H9 (cell line): ENCODE data around the gene NFATC1. TPM values are rescaled to one million over a fixed set of nuclear protein-coding genes. Genes with fewer than 3 reads are reported as not detected.
A peak's percentile ranks its signal among the peaks of the same experiment; 100 is the strongest.

Source experiments
- DNase-seq: peaks from one replicate; pipeline ENCODE4 v3.0.0-alpha.2; 2017
- H2AFZ ChIP-seq: one replicate; pipeline ENCODE4 v1.6.1; 2013; ENCODE audit warnings: mild to moderate bottlenecking, low read length, control low read depth, moderate library complexity
- H2AK5ac ChIP-seq: 2 replicates; pipeline ENCODE4 v1.6.1; 2013; ENCODE audit warnings: low read length, control low read depth, mixed read lengths; ENCODE audit not compliant: insufficient read length
- H2BK120ac ChIP-seq: one replicate; pipeline ENCODE4 v1.6.1; 2013; ENCODE audit warnings: low read depth, mild to moderate bottlenecking, low read length, control low read depth, inconsistent platforms; ENCODE audit not compliant: poor library complexity, severe bottlenecking
- H2BK12ac ChIP-seq: 2 replicates; pipeline ENCODE4 v1.6.1; 2013; ENCODE audit warnings: low read length, control low read depth, mixed read lengths, low read depth; ENCODE audit not compliant: insufficient read length
- H2BK15ac ChIP-seq: 2 replicates; pipeline ENCODE4 v1.6.1; 2013; ENCODE audit warnings: low read depth, low read length, control low read depth
- H2BK20ac ChIP-seq: one replicate; pipeline ENCODE4 v1.6.1; 2013; ENCODE audit warnings: low read depth, mild to moderate bottlenecking, low read length, control low read depth, inconsistent platforms; ENCODE audit not compliant: poor library complexity, severe bottlenecking
- H2BK5ac ChIP-seq: 2 replicates; pipeline ENCODE4 v1.6.1; 2013; ENCODE audit warnings: low read length, control low read depth, mixed read lengths; ENCODE audit not compliant: insufficient read length
- H3K14ac ChIP-seq: 2 replicates; pipeline ENCODE4 v1.6.1; 2013; ENCODE audit warnings: low read length, control low read depth; ENCODE audit not compliant: insufficient read depth
- H3K18ac ChIP-seq: 2 replicates; pipeline ENCODE4 v1.6.1; 2013; ENCODE audit warnings: low read depth, mild to moderate bottlenecking, mixed read lengths, low read length, control low read depth; ENCODE audit not compliant: insufficient read length
- H3K23ac ChIP-seq: 2 replicates; pipeline ENCODE4 v1.6.1; 2013; ENCODE audit warnings: low read length, control low read depth, mixed read lengths, low read depth; ENCODE audit not compliant: insufficient read length
- H3K23me2 ChIP-seq: 2 replicates; pipeline ENCODE4 v1.6.1; 2013; ENCODE audit warnings: low read depth, mild to moderate bottlenecking, mixed read lengths, low read length, control low read depth; ENCODE audit not compliant: insufficient read length, poor library complexity, severe bottlenecking
- H3K27ac ChIP-seq: 2 replicates; pipeline ENCODE4 v1.5.1; 2013; ENCODE audit warnings: low read length, control low read depth, mixed read lengths, low read depth; ENCODE audit not compliant: insufficient read length
- H3K27me3 ChIP-seq: 2 replicates; pipeline ENCODE4 v1.6.1; 2013; ENCODE audit warnings: low read length, control low read depth, inconsistent platforms; ENCODE audit not compliant: insufficient read depth
- H3K4ac ChIP-seq: 2 replicates; pipeline ENCODE4 v1.6.1; 2013; ENCODE audit warnings: low read depth, mild to moderate bottlenecking, control low read depth, inconsistent platforms, low read length, moderate library complexity
- H3K4me1 ChIP-seq: 2 replicates; pipeline ENCODE4 v1.6.1; 2013; ENCODE audit warnings: low read length, control low read depth, inconsistent platforms; ENCODE audit not compliant: insufficient read depth
- H3K4me2 ChIP-seq: 2 replicates; pipeline ENCODE4 v1.6.1; 2013; ENCODE audit warnings: low read length, control low read depth, mixed read lengths; ENCODE audit not compliant: insufficient read length, insufficient read depth
- H3K56ac ChIP-seq: 2 replicates; pipeline ENCODE4 v1.6.1; 2013; ENCODE audit warnings: low read depth, mild to moderate bottlenecking, mixed read lengths, low read length, control low read depth; ENCODE audit not compliant: insufficient read length
- H3K79me1 ChIP-seq: 2 replicates; pipeline ENCODE4 v1.6.1; 2013; ENCODE audit warnings: low read depth, mild to moderate bottlenecking, moderate library complexity, low read length, control low read depth, inconsistent platforms; ENCODE audit not compliant: insufficient read depth, poor library complexity, severe bottlenecking
- H3K79me2 ChIP-seq: 2 replicates; pipeline ENCODE4 v1.6.1; 2013; ENCODE audit warnings: low read length, control low read depth, inconsistent platforms; ENCODE audit not compliant: insufficient read depth
- H3K9ac ChIP-seq: 2 replicates; pipeline ENCODE4 v1.6.1; 2013; ENCODE audit warnings: low read length, control low read depth, mixed read lengths; ENCODE audit not compliant: insufficient read length; ENCODE audit errors: extremely low read depth
- H3K9me3 ChIP-seq: one replicate; pipeline ENCODE4 v1.6.1; 2013; ENCODE audit warnings: low read depth, low read length, inconsistent platforms; ENCODE audit not compliant: control insufficient read depth
- H3T11ph ChIP-seq: one replicate; pipeline ENCODE4 v1.6.1; 2013; ENCODE audit warnings: mild to moderate bottlenecking, low read length, control low read depth, inconsistent platforms
- H4K20me1 ChIP-seq: one replicate; pipeline ENCODE4 v1.6.1; 2013; ENCODE audit not compliant: control insufficient read depth, insufficient read length, insufficient read depth
- H4K5ac ChIP-seq: 2 replicates; pipeline ENCODE4 v1.6.1; 2013; ENCODE audit warnings: low read depth, mild to moderate bottlenecking, mixed read lengths, low read length, control low read depth; ENCODE audit not compliant: insufficient read length
- H4K8ac ChIP-seq: replicated peaks from 2 replicates; pipeline ENCODE4 v1.6.1; 2013; ENCODE audit warnings: low read length, control low read depth, mixed read lengths, low read depth; ENCODE audit not compliant: insufficient read length
- H4K91ac ChIP-seq: 2 replicates; pipeline ENCODE4 v1.6.1; 2013; ENCODE audit warnings: low read depth, mild to moderate bottlenecking, moderate library complexity, mixed read lengths, low read length, control low read depth; ENCODE audit not compliant: insufficient read length
- H3K27ac Mint-ChIP-seq, 3 experiments: 2 replicates in 2 of 3; 3 replicates in 1 of 3; pipeline ENCODE4 v1.8.0; 2020 to 2021; ENCODE audit warnings: mixed read lengths in 3 of 3, mild to moderate bottlenecking in 1 of 3, moderate library complexity in 1 of 3
- H3K27me3 Mint-ChIP-seq: 2 replicates; pipeline ENCODE4 v1.8.0; 2021; ENCODE audit warnings: low read depth, mild to moderate bottlenecking, moderate library complexity, mixed read lengths
- H3K36me3 Mint-ChIP-seq, 3 experiments: 2 replicates in 2 of 3; 3 replicates in 1 of 3; pipeline ENCODE4 v1.8.0; 2020 to 2021; ENCODE audit warnings: low read depth in 3 of 3, mixed read lengths in 3 of 3; ENCODE audit not compliant: insufficient read depth in 1 of 3
- H3K4me1 Mint-ChIP-seq, 2 experiments: 2 replicates each; pipeline ENCODE4 v1.8.0; 2020; ENCODE audit warnings: mixed read lengths in 2 of 2
- H3K4me3 Mint-ChIP-seq, 2 experiments: 2 replicates in 1 of 2; 3 replicates in 1 of 2; pipeline ENCODE4 v1.8.0; 2020 to 2021; ENCODE audit warnings: mild to moderate bottlenecking in 2 of 2, mixed read lengths in 2 of 2, moderate library complexity in 1 of 2
- H3K9me3 Mint-ChIP-seq, 2 experiments: 2 replicates in 1 of 2; 3 replicates in 1 of 2; pipeline ENCODE4 v1.8.0; 2020; ENCODE audit warnings: mild to moderate bottlenecking in 2 of 2, mixed read lengths in 2 of 2, moderate library complexity in 1 of 2
- WGBS: extraction: QIAGEN DNeasy Blood & Tissue Kit; methylation state at CpG from one replicate; pipeline ENCODE4 v1.1.7; 2013; ENCODE audit warnings: missing lambda C conversion rate, low lambda C conversion rate, mixed read lengths; ENCODE audit not compliant: insufficient read length; ENCODE audit errors: extremely low coverage; 5-methylcytosine and 5-hydroxymethylcytosine counted together
- total RNA-seq: library from RNA; stranded (reverse); gene quantifications from 2 replicates; pipeline ENCODE4 v1.2.1, GENCODE V29; 2021
- TF ChIP-seq, protein P1 (sequence below): fragments of 200-600 bp; sonication (generic); conservative IDR thresholded peaks from 3 replicates; pipeline ENCODE4 v1.8.0; 2021; ENCODE audit warnings: antibody characterized with exemption, mild to moderate bottlenecking

NFATC1 gene
- total RNA-seq, 1 experiment from 2014 or later, result 5.5 TPM

- H3K27ac ChIP-seq, result no peak overlapping the region
- no peak overlapping the region for H3K4ac ChIP-seq
- peaks cover 35% of the 10 kb centered on the region for H3K27me3 Mint-ChIP-seq
- H3T11ph ChIP-seq, result no peak overlapping the region
- H4K20me1 ChIP-seq, result no peaks in the 10 kb centered on the region
- peak overlapping the region; percentile 32 for H2BK20ac ChIP-seq
- H3K9ac ChIP-seq, result no peak overlapping the region
- H3K36me3 Mint-ChIP-seq, result peaks cover 4 to 9% (median 5%) of the 10 kb centered on the region in 3 experiments; a peak in 5 of 7 replicates
- no CpG with 5 or more reads among the region's 8 CpGs for WGBS
- peaks cover 8% of the 10 kb centered on the region for H3K9me3 ChIP-seq
- H3K14ac ChIP-seq, result no peak overlapping the region
- H3K4me3 Mint-ChIP-seq, result no peak overlapping the region
- H2BK5ac ChIP-seq, result no peak overlapping the region
- no peak overlapping the region for H4K8ac ChIP-seq
- H2BK15ac ChIP-seq, result no peak overlapping the region
- H3K23ac ChIP-seq, result no peak overlapping the region
- no peaks in the 10 kb centered on the region for H3K4me1 Mint-ChIP-seq
- no peak overlapping the region for H4K91ac ChIP-seq
- DNase-seq, result no peak
- H2AK5ac ChIP-seq, result no peak overlapping the region
- H3K18ac ChIP-seq, result no peak overlapping the region
- no peak overlapping the region for H2BK120ac ChIP-seq
- peaks cover 25 to 31% of the 10 kb centered on the region in 2 experiments for H3K9me3 Mint-ChIP-seq
- no peak overlapping the region for H2AFZ ChIP-seq
- no peak overlapping the region for H3K56ac ChIP-seq
- H3K79me1 ChIP-seq, result no peaks in the 10 kb centered on the region
- H3K4me1 ChIP-seq, result no peaks in the 10 kb centered on the region
- TF ChIP-seq, protein P1, sequence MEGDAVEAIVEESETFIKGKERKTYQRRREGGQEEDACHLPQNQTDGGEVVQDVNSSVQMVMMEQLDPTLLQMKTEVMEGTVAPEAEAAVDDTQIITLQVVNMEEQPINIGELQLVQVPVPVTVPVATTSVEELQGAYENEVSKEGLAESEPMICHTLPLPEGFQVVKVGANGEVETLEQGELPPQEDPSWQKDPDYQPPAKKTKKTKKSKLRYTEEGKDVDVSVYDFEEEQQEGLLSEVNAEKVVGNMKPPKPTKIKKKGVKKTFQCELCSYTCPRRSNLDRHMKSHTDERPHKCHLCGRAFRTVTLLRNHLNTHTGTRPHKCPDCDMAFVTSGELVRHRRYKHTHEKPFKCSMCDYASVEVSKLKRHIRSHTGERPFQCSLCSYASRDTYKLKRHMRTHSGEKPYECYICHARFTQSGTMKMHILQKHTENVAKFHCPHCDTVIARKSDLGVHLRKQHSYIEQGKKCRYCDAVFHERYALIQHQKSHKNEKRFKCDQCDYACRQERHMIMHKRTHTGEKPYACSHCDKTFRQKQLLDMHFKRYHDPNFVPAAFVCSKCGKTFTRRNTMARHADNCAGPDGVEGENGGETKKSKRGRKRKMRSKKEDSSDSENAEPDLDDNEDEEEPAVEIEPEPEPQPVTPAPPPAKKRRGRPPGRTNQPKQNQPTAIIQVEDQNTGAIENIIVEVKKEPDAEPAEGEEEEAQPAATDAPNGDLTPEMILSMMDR, result no peak
- H3K23me2 ChIP-seq, result no peaks in the 10 kb centered on the region
- no peaks in the 10 kb centered on the region for H3K79me2 ChIP-seq
- no peaks in the 10 kb centered on the region for H3K27me3 ChIP-seq
- no peak overlapping the region for H2BK12ac ChIP-seq
- no peak overlapping the region for H4K5ac ChIP-seq
- no peak overlapping the region for H3K4me2 ChIP-seq
- no peak overlapping the region for H3K27ac Mint-ChIP-seq
Observed at GRCh38 chr18:79537758-79538157, 142.0 kb downstream of the NFATC1 start.
